Measurements from ENCODE around the gene HIRA. TPM values are rescaled to one million over a fixed set of nuclear protein-coding genes. Genes with fewer than 3 reads are reported as not detected.

HIRA gene
- total RNA-seq, 1 donor from 2014 or later = 23.3 TPM

DNA sequence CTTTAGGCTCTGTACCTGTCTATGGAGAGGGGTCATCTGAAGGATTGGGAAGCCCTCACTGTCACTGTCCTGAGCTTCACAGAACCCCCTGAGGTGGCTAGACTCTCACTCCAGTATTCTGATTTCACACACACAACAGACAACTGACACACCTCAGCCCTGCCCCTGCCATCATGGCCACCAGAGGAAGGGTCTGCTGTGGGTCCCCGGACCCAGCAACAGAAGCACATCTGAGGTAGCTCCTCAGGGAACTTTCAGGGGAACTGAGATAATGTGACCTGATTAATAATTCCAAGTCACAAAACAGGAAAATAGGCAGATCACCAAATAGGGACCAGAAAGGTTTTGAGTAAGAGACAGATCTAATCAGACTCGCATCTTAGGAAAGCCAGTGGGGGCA lies 23.5 kb upstream of the HIRA start:
- TF ChIP-seq, protein P1, sequence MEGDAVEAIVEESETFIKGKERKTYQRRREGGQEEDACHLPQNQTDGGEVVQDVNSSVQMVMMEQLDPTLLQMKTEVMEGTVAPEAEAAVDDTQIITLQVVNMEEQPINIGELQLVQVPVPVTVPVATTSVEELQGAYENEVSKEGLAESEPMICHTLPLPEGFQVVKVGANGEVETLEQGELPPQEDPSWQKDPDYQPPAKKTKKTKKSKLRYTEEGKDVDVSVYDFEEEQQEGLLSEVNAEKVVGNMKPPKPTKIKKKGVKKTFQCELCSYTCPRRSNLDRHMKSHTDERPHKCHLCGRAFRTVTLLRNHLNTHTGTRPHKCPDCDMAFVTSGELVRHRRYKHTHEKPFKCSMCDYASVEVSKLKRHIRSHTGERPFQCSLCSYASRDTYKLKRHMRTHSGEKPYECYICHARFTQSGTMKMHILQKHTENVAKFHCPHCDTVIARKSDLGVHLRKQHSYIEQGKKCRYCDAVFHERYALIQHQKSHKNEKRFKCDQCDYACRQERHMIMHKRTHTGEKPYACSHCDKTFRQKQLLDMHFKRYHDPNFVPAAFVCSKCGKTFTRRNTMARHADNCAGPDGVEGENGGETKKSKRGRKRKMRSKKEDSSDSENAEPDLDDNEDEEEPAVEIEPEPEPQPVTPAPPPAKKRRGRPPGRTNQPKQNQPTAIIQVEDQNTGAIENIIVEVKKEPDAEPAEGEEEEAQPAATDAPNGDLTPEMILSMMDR (IDR thresholded peaks at IDR 0.05) = no peak
- no peak for DNase-seq
- no peaks in the 10 kb centered on the region for H3K27me3 ChIP-seq
- peaks cover 75% of the 10 kb centered on the region for H3K36me3 ChIP-seq
- no peak overlapping the region for H3K4me3 ChIP-seq
- intact Hi-C loops (cut with DNase I) = no loop called here
- ATAC-seq = no peak
- no peaks in the 10 kb centered on the region for H3K9me3 ChIP-seq
- H3K27ac ChIP-seq = no peak overlapping the region
- H3K4me1 ChIP-seq = no peaks in the 10 kb centered on the region

DNA sequence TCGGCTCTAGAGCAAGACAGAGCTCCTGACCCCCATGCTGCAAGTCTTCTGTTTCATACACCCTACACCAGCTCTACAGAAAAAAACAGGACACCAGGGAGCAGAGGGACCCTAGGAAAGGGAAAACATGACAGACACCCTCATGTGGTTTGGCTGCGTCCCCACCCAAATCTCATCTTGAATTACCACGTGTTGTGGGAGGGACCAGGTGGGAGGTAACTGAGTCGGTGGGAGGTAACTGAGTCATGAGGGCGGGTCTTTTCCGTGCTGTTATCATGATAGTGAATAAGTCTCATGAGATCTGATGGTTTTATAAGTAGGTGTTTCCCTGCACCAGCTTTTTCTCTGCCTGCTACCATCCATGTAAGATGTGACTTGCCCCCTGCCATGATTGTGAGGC lies 22.6 kb upstream of the HIRA start:
- ATAC-seq = no peak
- Histone ChIP-seq H3K27ac (no peak overlapping the region), H3K27me3 (no peaks in the 10 kb centered on the region), H3K36me3 (peaks cover 68% of the 10 kb centered on the region), H3K4me1 (no peaks in the 10 kb centered on the region), H3K9me3 (no peaks in the 10 kb centered on the region), H3K4me3 (no peak overlapping the region)
- TF ChIP-seq, protein P1 (IDR thresholded peaks at IDR 0.05) = no peak
- intact Hi-C loops (cut with DNase I) = no loop called here
- DNase-seq = no peak

DNA sequence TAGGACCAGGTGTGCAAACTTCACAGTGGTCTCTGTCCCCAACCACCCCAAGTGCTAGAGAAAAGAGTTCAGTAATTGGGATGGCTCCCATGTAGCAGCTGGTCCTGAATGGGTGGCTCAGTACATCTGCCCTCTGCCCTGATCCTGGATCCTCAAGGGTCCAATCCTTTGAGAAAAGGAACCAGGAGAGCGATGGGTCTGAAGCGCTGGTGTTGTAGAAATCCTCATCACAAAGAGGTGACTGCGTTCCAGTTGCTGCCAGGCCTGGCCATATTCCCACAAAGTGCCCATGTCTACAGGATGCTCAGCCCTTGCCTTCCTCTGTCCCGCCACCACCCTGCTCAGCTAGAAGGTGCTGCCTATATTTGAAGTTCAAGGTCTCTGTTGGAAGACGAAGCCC lies 22.2 kb upstream of the HIRA start:
- no peak overlapping the region for H3K27ac ChIP-seq
- H3K27me3 ChIP-seq = no peaks in the 10 kb centered on the region
- intact Hi-C loops (cut with DNase I) = no loop called here
- DNase-seq (no peak), ATAC-seq (no peak)
- TF ChIP-seq, protein P1 (IDR thresholded peaks at IDR 0.05) = no peak
- H3K9me3 ChIP-seq = no peaks in the 10 kb centered on the region
- no peaks in the 10 kb centered on the region for H3K4me1 ChIP-seq
- H3K36me3 ChIP-seq = peaks cover 65% of the 10 kb centered on the region
- H3K4me3 ChIP-seq = no peak overlapping the region

DNA sequence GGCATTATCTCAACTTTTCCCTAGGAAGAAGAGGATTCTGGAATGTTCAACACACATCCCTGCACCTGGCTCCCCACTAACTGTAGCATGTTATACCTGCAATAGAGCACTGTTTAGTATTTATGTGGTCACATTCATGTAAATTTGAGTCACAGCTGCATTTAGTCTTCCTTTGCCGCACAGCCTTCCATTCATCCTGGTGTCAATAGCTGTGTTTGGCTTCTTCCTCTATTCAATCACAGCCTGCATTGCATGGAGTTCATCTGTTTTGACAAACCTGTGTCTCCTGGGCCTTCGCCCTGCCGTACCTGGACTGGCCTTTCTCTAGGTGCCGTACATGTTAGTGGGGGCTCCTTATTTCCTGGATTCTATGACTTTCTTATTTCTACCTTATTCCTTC lies 20.0 kb upstream of the HIRA start:
- intact Hi-C loops (cut with DNase I) = no loop called here
- H3K27ac ChIP-seq = no peak overlapping the region
- H3K4me3 ChIP-seq = no peak overlapping the region
- peaks cover 45% of the 10 kb centered on the region for H3K36me3 ChIP-seq
- no peak for DNase-seq
- no peaks in the 10 kb centered on the region for H3K9me3 ChIP-seq
- ATAC-seq = no peak
- peaks cover 8% of the 10 kb centered on the region for H3K4me1 ChIP-seq
- TF ChIP-seq, protein P1 (IDR thresholded peaks at IDR 0.05) = no peak
- H3K27me3 ChIP-seq = no peaks in the 10 kb centered on the region

DNA sequence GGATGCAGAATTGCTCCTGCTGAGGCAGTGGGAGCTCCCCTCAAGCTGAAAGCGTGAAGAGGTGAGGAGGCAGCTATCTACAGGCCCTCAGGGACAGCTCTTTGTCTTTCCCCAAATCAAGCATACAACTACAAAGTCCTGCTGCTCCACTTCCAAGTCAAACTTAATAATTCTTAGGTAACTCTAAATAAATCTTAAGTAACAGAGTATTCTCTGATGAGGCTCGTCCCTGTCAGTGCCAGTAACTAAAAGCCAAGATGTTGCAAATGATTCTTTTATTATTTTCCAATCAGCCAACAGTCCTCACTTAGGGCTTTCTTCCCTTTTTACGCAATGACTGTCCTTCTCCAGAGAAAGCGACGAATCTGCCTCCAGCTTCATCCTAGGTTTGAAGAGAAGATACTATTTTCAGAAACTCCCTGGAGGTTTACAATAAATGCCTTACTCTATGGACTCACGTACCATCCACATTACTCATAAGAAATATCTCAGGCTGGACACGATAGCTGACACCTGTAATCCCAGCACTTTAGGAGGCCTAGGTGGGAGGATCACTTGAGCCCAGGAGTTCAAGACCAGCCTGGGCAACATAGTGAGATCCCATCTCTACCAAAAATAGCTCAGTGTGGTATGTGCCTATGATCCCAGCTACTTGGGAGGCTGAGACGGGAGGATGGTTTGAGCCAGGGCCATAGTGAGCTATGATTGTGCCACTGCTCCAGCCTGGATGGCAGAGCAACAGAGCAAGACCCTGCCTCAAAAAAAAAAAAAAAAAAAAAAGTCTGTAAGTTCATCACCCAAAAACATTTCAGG lies 19.0 kb upstream of the HIRA start:
- intact Hi-C loops (cut with DNase I) = no loop called here
- TF ChIP-seq, protein P1 (IDR thresholded peaks at IDR 0.05) = no peak

More for the DNA sequence above, 19.0 kb upstream of the HIRA start:
- Histone ChIP-seq H3K9me3 (no peaks in the 10 kb centered on the region), H3K4me1 (peaks cover 19% of the 10 kb centered on the region), H3K27ac (no peak overlapping the region), H3K27me3 (no peaks in the 10 kb centered on the region), H3K36me3 (peaks cover 35% of the 10 kb centered on the region), H3K4me3 (no peak overlapping the region)
- DNase-seq (no peak), ATAC-seq (no peak)
